ENCODE results near the gene ALX4. TPM values are rescaled to one million over a fixed set of nuclear protein-coding genes. Genes with fewer than 3 reads are reported as not detected.

Gene ALX4
- total and polyA plus RNA-seq, 2 donors from 2014 or later, result 0.09 to 0.16 TPM

DNA sequence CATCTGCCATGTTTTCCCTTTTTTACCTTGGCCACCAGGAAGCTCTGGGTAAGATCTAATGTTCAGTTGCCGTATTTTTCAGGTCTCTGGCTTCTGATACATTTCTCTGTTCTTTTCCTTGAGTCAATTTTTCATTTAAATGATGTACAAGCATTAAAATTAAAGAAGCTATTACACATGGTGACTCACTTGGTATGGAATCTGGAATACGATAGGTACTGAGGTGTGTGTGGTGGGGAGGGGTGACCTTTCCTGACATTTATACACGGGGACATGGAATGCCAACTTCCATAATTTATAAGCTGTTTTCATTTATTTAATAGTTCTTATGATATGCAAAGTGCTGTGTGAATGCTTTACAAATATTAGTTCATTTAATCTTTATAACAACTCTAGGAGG is 47.8 kb upstream of the ALX4 start:
- no peak overlapping the region for H3K27ac ChIP-seq (ENCODE audit: low read depth in 2 of 2, low read length in 2 of 2)
- DNase-seq (no peak), FAIRE-seq (no peak)
- H3K4me3 ChIP-seq (ENCODE audit: low read length in 3 of 3), result no peak overlapping the region
- H3K9me3 ChIP-seq (ENCODE audit: control insufficient read depth in 2 of 3, insufficient read depth in 1 of 3, low read length in 3 of 3), result no peaks in the 10 kb centered on the region
- H3K9ac ChIP-seq (ENCODE audit: low read length in 3 of 3), result no peak overlapping the region
- no peaks in the 10 kb centered on the region for H3K27me3 ChIP-seq (ENCODE audit: control insufficient read depth, insufficient read depth, low read length)
- TF ChIP-seq, protein P1, sequence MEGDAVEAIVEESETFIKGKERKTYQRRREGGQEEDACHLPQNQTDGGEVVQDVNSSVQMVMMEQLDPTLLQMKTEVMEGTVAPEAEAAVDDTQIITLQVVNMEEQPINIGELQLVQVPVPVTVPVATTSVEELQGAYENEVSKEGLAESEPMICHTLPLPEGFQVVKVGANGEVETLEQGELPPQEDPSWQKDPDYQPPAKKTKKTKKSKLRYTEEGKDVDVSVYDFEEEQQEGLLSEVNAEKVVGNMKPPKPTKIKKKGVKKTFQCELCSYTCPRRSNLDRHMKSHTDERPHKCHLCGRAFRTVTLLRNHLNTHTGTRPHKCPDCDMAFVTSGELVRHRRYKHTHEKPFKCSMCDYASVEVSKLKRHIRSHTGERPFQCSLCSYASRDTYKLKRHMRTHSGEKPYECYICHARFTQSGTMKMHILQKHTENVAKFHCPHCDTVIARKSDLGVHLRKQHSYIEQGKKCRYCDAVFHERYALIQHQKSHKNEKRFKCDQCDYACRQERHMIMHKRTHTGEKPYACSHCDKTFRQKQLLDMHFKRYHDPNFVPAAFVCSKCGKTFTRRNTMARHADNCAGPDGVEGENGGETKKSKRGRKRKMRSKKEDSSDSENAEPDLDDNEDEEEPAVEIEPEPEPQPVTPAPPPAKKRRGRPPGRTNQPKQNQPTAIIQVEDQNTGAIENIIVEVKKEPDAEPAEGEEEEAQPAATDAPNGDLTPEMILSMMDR (IDR thresholded peaks at IDR 0.05; ENCODE audit: borderline replicate concordance, extremely low read depth, insufficient read depth), result no peak
- no peaks in the 10 kb centered on the region for H3K4me1 ChIP-seq (ENCODE audit: control insufficient read depth in 2 of 3, insufficient read depth in 2 of 3, low read depth in 1 of 3, low read length in 3 of 3)
- H3K36me3 ChIP-seq (ENCODE audit: control insufficient read depth in 2 of 3, insufficient read depth in 3 of 3, low read length in 3 of 3), result no peaks in the 10 kb centered on the region
- intact Hi-C loops (cut with DNase I), result no loop called here

DNA sequence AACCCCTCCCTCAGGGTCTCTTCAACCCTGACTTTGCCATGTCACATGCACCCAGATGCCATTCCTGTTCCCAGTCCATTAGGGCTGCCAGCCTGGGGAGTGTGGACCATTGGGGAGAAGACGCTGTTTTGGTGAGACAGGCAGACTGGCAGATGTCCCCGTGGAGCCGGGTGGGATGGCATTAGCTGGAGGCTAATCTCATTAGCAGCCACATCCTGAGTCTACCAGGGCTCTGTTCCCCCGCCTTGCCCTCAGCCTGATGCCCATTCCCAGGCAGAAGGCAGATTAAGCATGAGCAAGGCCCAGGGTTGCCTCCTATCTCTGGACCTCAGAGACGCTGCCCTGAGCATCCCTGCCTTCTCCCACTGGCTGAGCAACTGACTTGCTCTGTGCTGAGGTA is 46.4 kb upstream of the ALX4 start:
- H3K9ac ChIP-seq (ENCODE audit: low read length in 3 of 3), result no peak overlapping the region
- H3K36me3 ChIP-seq (ENCODE audit: control insufficient read depth in 2 of 3, insufficient read depth in 3 of 3, low read length in 3 of 3), result no peaks in the 10 kb centered on the region
- intact Hi-C loops (cut with DNase I), result no loop called here
- H3K4me1 ChIP-seq (ENCODE audit: control insufficient read depth in 2 of 3, insufficient read depth in 2 of 3, low read depth in 1 of 3, low read length in 3 of 3), result no peaks in the 10 kb centered on the region
- no peak overlapping the region for H3K4me3 ChIP-seq (ENCODE audit: low read length in 3 of 3)
- TF ChIP-seq, protein P1 (IDR thresholded peaks at IDR 0.05; ENCODE audit: borderline replicate concordance, extremely low read depth, insufficient read depth), result no peak
- no peaks in the 10 kb centered on the region for H3K27me3 ChIP-seq (ENCODE audit: control insufficient read depth, insufficient read depth, low read length)
- H3K9me3 ChIP-seq (ENCODE audit: control insufficient read depth in 2 of 3, insufficient read depth in 1 of 3, low read length in 3 of 3), result no peaks in the 10 kb centered on the region
- FAIRE-seq (no peak), DNase-seq (no peak)
- H3K27ac ChIP-seq (ENCODE audit: low read depth in 2 of 2, low read length in 2 of 2), result no peak overlapping the region

DNA sequence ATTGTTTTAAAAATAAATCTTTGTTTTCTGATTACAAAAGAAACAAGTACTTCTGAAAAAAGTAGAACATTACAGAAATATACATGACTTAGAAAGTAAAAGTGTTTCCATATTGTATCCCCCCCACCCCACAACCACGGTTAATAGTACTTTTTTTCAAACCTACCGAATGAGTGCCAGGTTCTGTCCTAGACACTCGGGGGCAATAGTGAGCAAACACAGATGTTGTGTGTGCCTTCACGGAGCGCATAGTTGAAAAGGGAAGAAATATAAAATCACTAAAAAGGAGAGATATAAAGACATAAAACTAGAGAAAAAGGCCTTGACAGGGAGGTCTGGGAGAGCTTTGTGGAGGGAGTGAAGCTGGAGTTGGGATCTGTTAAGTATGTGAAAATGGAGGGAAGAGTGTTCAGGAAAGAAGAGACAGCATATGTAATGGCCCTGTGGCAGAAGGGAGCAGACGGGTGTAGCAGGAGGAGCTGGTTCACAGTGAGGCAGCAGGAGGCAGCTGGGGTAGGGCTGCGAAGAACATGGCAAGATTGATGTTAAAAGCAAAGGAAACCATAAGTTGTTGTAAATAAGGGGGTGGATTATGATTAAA is 42.1 kb upstream of the ALX4 start:
- TF ChIP-seq, protein P1 (IDR thresholded peaks at IDR 0.05; ENCODE audit: borderline replicate concordance, extremely low read depth, insufficient read depth), result no peak
- no peaks in the 10 kb centered on the region for H3K27me3 ChIP-seq (ENCODE audit: control insufficient read depth, insufficient read depth, low read length)
- intact Hi-C loops (cut with DNase I), result no loop called here
- H3K36me3 ChIP-seq (ENCODE audit: control insufficient read depth in 2 of 3, insufficient read depth in 3 of 3, low read length in 3 of 3), result no peaks in the 10 kb centered on the region
- H3K9ac ChIP-seq (ENCODE audit: low read length in 3 of 3), result no peak overlapping the region
- DNase-seq (no peak), FAIRE-seq (no peak)
- H3K4me1 ChIP-seq (ENCODE audit: control insufficient read depth in 2 of 3, insufficient read depth in 2 of 3, low read depth in 1 of 3, low read length in 3 of 3), result no peaks in the 10 kb centered on the region
- H3K4me3 ChIP-seq (ENCODE audit: low read length in 3 of 3), result no peak overlapping the region
- no peak overlapping the region for H3K27ac ChIP-seq (ENCODE audit: low read depth in 2 of 2, low read length in 2 of 2)
- no peaks in the 10 kb centered on the region for H3K9me3 ChIP-seq (ENCODE audit: control insufficient read depth in 2 of 3, insufficient read depth in 1 of 3, low read length in 3 of 3)
